DMS153 treated with DMSO at 0.1 percent for 48 hours (cell line): ENCODE data around the gene TBC1D19.

Source experiments
- DNase-seq: peaks from one replicate; lab custom pipeline; 2025; ENCODE audit not compliant: unreplicated experiment; lab: John Stamatoyannopoulos, UW

The TBC1D19 gene

GRCh38 chr4:26729027-26729426 lies 145.1 kb downstream of the TBC1D19 start:
- DNase-seq = no peak

GRCh38 chr4:26729547-26729946 lies 145.7 kb downstream of the TBC1D19 start:
- DNase-seq = no peak

GRCh38 chr4:26731351-26732035 lies 147.6 kb downstream of the TBC1D19 start:
- no peak for DNase-seq

GRCh38 chr4:26732356-26732755 lies 148.5 kb downstream of the TBC1D19 start:
- DNase-seq = no peak

GRCh38 chr4:26736621-26737020 lies 152.7 kb downstream of the TBC1D19 start:
- no peak for DNase-seq

- no peak for DNase-seq
These were observed 153.5 kb downstream of the TBC1D19 start for GRCh38 chr4:26737385-26737784.

- no peak for DNase-seq
These were observed 157.6 kb downstream of the TBC1D19 start for GRCh38 chr4:26741491-26741871.

GRCh38 chr4:26746802-26747213 lies 162.9 kb downstream of the TBC1D19 start:
- DNase-seq = no peak

GRCh38 chr4:26748811-26749210 lies 164.9 kb downstream of the TBC1D19 start:
- DNase-seq = no peak

- DNase-seq = no peak
These were observed 166.0 kb downstream of the TBC1D19 start for GRCh38 chr4:26749867-26750266.

- DNase-seq = no peak
These were observed 167.1 kb downstream of the TBC1D19 start for GRCh38 chr4:26751004-26751403.

GRCh38 chr4:26751838-26752237 lies 168.0 kb downstream of the TBC1D19 start:
- no peak for DNase-seq

GRCh38 chr4:26753187-26753586 lies 169.3 kb downstream of the TBC1D19 start:
- no peak for DNase-seq

GRCh38 chr4:26753617-26754016 lies 169.7 kb downstream of the TBC1D19 start:
- no peak for DNase-seq

GRCh38 chr4:26757751-26758150 lies 173.9 kb downstream of the TBC1D19 start:
- DNase-seq = no peak

- DNase-seq = no peak
These were observed 175.0 kb downstream of the TBC1D19 start for GRCh38 chr4:26758899-26759298.

- no peak for DNase-seq
These were observed 178.8 kb downstream of the TBC1D19 start for GRCh38 chr4:26762650-26763049.

- no peak for DNase-seq
These were observed 179.2 kb downstream of the TBC1D19 start for GRCh38 chr4:26763063-26763462.

GRCh38 chr4:26763648-26764047 lies 179.8 kb downstream of the TBC1D19 start:
- DNase-seq = no peak

- no peak for DNase-seq
These were observed 180.3 kb downstream of the TBC1D19 start for GRCh38 chr4:26764231-26764630.

GRCh38 chr4:26765515-26765914 lies 181.6 kb downstream of the TBC1D19 start:
- DNase-seq = no peak

GRCh38 chr4:26766141-26766540 lies 182.3 kb downstream of the TBC1D19 start:
- DNase-seq = no peak
